Measurements from ENCODE around the gene CPT1B. TPM values are rescaled to one million over a fixed set of nuclear protein-coding genes. Genes with fewer than 3 reads are reported as not detected.

CPT1B gene
- total RNA-seq, 1 donor from 2014 or later: 10.3 TPM

DNA sequence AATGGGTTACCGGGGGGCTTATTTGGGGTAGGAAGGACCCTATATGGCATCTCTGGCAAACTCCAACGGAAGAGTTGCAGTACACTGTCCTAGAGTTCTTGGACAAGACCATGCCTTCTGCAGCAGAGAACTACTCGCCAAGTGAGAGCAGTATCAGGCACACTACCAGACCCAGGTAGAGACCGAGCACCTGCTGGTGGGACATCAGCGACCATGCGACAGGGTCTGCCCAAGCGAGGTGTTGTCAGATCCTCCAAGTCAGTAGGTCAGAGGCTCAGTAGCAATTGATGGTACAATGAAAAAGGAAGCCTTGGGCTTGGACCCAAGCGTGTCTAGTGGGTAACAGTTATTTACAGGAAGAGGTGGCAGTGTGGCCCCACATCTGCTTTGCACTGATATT lies 7.6 kb upstream of the CPT1B start:
- DNase-seq: no peak

DNA sequence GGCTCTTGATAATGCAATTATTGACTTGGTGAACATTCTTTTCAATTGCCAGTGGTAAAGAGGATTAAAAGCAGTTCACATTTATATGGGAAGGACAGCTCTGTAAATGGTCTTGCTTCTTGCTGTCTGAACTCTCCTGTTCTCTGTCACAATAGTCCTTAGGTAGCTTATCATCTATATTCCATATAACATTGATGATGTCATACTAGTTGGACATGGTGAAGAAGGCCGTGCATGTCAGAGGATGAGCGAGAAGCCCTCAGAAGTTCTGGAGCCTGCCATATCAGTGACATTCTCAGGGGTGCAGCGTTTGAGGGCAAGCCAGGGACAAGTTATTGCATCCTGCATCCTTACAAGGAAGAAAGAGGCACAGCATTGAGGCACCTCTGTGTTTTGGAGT lies 7.0 kb upstream of the CPT1B start:
- DNase-seq: no peak

DNA sequence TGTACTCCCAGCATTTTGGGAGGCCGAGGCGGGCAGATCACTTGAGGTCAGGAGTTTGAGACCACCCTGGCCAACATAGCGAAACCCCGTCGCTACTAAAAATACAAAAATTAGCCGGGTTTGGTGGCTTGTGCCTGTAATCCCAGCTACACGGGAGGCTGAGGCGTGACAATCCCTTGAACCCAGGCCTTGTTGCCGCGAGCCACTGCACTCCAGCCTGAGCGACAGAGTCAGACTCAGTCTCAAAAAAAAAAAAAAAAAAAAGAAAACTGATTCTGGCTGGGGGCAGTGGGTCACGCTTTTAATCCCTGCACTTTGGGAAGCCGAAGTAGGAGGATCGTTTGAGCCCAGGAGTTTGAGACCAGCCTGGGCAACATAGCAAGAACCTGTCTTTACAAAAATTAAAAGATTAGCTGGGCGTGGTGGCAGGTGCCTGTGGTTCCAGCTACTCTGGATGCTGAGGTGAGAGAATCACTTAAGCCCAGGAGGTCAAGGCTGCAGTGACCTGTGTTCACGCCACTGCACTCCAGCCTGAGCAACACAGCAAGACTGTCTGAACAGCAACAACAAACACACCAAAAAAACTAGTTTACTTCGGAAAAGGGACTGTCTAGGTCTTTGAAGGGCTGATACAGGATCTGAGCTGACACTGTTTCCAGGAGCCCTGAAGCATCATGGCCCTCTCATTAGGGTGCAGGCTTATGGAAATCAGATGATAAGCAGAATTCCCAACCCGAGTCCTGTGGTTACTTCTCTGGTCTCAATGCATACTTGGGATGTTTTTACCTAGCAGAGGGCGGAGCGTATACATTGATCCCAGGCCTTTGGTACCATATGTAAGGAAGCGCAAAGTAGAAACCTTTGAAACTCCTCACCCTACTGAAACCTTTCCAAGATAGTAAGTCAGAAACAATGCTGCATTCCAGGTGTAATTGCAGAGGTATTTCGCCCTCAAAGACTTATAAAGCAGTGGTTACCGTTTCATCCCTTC lies 6.2 kb upstream of the CPT1B start:
- DNase-seq: no peak

DNA sequence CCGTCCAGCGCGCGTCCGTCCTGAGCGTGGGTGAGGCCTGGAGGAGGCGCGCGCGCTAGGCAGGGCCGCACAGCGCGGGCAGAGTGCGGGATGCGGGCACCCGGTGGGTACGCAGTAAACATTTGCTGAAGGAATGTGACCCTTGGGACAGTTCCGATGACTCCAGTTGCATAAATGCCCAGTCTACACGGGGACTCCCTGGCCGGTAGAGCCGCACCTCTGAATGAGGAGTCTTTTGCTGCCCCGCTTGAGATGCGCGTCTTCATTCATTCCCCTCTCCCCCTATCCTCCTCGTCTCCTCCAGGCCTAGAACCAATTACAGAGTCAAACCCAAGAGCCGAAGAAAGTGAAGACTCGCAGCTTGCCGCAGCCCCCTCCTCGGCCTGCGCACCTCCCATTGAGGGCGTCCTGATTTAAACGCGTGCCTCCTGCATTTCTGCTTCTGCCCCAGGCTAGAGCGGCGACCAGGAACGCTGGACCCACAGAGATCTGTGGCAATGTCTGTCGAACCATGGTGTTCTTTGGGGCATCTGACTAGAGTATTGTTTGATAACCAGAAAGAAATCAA lies 5.2 kb upstream of the CPT1B start:
- peak; percentile 45 for DNase-seq

DNA sequence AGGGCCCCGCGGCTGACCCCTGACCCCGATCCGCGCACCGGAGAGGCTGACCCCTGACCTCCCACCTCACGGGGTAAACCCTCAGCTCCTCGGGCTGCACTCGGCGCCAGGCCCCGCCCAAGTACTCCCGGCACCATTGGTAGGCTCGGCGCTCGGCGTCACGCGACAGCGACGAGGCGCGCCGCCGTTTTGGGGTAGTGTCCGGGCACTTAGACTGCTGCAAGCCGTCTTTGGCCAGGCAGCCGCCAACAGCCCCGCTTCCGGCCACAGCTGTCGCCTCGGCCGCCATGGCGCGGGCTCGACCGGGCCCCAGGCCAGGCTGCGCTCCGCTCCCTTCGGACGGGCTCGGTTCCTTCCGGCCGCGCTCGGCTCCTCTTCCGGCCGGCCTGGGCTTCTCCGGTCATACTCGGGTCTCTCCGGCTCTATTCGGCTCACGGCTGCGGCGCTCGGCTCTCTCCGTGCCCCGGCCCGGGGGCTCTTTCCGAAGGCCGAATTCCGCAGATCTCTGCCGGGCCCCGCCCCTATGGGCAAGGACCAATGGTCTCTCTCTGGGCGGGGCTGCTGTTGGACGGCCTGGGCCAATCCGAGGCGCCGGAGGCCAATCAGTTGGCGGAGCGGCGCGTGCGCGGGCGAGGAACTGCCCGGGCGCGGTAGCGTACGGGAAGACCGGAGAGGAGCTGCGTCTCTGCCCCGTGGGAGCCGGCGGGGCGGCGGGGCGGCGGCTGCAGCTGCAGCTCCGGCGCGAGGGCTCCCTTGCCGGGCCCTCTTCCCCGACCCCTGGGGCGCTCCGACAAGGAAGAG lies 4.5 kb upstream of the CPT1B start, which contains the start of gene CHKB:
CHKB (minus strand) TSS at position 357 of the 801 bp plus-strand sequence; CDS start at position 289, 68 bp downstream.
- DNase-seq: peak; percentile 99

DNA sequence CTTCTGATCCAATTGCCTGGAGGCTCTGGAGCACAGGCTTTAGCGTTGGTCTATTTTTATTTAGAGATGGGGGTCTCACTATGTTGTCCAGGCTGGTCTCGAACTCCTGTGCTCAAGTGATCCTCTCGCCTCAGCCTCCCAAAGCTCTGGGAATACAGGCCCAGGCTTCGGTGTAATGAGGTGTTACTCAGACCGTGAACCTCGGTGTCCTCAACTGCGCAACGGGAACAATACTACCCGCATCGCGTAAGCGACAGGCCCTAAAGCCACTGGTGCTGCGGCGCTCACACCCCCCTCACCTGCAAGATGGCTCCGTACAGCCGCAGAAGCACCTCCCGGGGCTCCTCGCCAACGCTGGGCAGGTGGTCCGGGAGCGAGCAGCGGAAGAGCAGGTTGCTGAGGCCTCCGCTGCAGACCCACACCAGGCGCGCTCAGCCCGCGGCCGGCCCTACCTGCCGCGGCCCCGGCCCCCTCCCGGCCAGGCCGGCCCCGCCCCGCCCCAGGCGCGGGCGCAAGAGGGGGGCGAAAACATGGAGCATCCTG lies 3.8 kb upstream of the CPT1B start:
- DNase-seq: no peak

DNA sequence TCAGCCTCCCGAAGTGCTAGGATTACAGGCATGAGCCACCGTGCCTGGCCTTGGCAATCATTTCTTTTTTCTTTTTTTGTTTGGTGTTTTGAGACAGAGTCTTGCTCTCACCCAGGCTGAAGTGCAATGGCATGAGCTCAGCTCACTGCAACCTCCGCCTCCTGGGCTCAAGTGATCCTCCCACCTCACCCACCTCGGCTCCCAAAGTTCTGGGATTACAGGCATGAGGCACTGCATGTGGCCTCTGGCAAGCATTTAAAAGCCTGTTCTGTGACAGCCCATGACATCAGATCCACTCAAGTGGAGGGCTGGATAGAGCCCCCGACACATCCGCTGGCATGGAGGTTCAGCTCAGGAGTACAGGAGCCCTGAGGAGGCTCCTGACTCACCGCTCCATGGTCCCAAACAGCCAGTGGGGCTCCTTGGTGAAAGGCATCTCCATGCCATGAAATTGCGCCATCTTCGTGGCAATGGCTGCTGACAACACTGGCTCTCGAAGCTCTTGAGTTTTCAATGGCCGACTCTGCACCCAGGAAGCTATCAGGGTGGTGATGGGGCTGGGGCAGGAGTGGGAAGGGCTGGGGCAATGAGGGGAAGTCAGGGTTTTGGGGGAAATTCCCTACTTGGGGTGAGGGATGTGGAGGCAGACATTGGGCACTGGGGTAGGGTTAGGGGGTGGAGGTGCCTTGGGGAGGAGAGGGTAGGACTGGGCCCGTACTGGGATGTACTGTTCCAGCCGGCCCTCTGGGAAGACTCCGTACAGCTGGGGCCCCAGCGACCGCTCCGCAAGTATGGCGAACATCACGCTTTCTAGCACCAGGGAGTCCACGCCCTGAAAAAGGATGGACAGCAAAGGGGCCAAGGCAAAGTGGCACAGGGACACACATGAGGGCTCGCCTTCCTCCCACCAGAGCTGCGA lies 3.1 kb upstream of the CPT1B start:
- no peak for DNase-seq

DNA sequence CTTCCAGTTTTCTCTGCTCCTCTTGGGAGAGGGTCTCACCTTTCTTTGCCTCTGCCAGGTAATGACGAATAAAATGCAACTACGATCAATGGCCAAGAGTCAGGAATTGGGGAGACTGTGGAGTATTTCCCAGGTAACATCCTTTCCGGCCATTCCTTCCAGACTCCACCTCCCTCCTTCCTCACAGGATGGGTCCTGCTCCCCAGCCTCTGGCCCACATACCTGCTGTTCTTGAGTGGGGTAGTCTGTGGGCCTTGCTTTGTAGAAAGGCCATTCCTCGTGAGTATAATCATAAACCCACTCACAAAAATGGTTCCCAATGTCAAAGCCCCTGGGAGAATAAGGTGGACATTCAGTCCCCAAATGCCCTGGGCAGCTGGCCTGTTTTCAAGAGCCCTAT lies 1.5 kb upstream of the CPT1B start:
- no peak for DNase-seq

DNA sequence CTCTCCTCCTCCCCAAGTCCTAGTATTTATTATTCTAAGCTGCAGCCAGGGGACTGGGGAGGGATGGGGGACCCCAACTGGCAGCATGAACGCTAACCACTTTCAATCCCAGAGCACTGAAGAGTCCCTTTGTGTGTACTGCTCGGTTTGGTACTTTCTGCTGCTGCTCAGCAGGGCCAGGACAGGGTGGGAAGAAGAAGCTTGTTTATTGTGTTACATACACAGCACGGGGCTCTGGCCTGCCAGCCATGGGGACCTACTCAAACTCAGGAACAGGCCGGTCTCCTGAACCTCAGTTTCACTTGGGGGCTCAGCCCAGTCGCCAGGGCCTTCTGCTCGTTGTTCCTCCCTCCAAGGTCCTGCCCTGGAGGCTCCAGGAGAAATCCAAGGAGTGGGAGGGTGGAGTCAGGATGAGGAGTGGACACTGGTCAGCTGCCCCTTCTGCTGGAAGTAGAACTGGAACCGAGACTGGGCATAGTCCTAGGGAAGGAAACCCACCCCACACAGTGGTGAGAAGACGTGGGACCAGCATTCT lies 616 bp upstream of the CPT1B start:
- no peak for DNase-seq

DNA sequence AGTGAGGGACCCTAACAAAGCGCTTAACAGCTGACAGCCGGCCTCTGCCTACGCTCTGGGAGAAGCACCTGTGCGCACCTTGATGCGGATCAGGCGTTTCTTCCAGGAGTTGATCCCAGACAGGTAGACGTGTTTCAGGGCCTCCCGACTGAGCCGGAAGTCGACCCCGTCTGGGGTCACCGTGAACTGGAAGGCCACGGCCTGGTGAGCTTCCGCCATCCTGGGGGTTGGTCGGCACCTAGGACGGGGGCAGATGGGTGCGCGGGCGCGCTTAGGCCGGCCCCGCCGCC lies 585 bp downstream of the CPT1B start:
- DNase-seq: no peak

DNA sequence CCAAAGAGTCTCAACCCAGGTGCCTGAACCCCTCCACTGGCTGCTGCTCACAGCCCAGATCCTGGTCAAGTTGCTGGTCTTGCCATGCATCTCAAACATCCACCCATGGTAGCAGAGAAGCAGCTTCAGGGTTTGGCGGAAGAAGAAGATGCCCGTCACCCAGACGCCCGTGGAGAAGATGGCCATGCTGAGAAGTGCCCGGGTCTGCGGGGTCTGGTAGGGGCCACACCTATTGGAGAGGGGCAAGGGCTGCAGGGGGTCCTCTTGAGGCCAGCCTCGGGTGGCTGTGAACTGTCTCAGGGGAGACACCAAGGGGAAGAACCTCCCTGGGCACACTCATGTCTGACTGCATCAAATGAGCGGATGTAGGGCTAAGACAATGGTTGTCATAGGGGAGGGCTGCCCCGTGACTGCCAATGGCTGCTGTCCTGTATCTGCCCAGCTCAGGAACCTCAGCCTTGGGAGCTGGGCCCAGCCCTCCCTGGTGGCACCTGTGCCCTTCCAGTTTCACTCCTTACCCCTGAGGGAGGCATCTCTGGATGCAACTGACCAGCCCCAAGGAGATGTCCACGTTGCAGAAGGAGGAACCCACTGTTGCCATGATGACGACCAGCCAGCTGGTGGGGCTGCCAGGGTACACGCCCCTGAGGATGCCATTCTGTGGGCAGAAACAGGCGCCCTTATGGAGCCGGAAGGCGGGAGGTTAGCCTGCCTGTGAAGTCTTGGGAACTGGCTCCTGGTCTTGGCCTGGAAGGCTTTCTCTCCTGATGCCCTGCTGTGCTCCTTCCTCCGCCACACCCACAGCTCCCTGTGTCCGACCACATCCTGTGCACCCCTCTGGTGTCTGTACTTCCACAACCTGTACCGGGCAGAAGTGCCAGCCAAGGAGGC lies 1.2 kb downstream of the CPT1B start:
- no peak for DNase-seq

DNA sequence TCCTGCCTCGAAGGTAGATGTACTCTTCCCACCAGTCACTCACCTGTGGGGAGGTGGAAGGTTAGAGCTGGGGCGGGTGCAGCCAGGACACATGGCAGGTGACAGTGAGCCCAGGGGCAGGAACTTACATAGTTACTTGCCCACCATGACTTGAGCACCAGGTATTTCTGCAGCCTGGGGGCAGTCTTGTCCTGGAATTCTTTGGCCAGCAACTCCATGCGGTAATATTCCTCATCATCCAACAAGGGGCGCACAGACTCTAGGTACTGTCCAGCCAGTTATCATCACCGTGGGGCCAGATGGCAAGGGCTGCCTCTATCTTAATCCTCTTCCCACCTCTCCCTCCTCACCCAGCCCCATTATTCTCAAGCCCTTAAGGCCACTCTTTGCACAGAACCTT lies 2.2 kb downstream of the CPT1B start:
- no peak for DNase-seq

DNA sequence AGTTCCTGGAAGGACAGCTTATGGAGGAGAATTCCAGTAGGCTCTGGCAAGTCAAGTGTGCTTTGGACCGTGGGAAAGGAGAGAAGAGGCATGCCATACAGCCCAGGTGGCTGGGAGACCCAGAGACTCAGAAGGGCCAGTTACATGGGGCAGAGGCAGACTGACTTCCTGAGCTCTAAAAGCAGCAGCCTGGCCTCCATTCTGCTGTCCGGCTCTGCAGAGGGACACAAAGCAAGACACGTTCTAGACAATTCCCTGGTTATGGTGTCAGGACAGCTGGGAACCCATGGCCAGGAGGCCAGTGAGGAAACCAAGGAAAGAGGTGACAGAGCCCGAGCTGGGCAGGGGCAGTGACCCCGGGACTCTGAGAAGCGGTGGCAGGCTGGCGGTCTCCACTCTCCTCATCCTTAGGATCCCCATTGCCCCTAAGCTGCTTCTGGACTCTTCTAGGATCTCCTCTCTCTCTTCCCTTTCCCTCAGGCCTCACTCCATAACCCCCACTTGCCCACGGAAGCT lies 2.7 kb downstream of the CPT1B start:
- no peak for DNase-seq

DNA sequence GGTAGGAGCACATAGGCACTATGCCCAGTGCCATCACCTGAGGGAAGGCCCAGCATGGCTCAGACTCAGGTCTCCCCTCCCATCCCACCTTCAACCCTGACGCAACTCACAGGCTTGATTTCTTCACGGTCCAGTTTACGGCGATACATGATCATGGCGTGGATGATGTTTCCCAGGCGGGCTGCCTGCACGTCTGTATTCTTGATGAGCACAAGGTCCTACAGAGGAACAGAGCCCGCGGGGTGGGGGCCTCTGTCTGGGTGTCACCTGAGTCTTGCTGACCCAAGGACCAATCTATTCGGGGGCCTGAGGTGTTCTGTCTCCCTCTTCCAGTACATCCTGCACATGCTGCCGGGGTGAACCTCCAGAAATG lies 3.9 kb downstream of the CPT1B start:
- no peak for DNase-seq

DNA sequence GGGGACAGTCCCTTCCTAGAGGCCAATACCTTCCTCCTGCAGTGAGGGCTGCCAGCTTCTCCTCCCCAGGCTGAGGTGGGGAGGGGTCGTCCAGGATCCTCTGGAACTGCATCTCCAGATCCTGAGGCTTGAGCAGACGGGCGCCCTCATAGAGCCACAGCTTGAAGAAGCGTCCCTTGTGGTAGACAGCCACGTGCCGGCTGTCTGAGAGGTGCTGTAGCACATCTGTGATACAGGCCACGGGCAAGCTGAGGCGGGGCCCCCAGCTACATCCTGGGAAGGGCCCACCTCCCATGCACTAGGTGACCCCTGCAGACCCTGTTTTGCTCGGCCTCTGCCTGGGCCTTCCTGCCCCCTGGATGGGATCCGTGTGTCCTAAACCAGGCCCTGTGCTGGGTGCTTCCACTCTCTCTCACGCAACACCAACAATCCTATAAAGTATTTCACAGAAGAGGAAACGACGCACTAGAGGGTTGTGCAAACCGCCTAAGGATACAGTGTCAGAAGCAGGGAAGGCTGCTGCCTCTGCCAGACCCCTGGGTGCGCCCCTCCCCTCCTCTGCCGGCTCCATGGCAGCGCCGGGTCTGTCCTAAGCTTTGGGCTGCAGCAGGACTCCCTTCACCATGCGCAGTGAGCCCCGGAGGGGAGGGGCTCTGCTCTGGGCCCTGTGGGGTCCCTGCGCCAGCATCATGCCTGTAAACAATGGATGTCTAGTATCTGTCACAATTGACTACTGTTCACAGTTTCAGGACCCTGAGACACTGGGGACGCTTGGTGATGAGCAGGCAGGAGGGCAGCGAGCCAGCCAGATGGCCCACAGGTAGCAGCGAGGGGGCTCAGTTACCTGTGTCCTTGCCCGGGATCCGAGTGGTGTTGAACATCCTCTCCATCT lies 4.5 kb downstream of the CPT1B start:
- no peak for DNase-seq

DNA sequence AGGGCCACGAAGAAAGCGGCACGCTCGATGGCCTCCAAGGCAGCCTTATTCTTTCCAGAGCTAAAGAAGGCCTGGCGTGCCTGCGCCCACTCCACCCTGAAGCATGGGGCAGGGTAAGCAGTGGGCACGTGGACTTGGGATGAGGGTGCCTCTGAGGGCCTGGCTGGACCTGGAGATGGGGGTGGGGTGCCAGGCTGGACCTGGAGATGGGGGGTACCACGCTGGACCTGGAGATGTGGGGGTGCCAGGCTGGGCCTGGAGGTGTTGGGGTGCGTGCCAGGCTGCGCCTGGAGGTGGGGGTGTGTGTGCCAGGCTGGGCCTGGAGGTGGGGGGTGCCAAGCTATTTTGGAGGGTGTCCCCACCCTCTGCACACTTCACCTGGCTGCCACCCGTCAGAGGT lies 5.3 kb downstream of the CPT1B start:
- no peak for DNase-seq

DNA sequence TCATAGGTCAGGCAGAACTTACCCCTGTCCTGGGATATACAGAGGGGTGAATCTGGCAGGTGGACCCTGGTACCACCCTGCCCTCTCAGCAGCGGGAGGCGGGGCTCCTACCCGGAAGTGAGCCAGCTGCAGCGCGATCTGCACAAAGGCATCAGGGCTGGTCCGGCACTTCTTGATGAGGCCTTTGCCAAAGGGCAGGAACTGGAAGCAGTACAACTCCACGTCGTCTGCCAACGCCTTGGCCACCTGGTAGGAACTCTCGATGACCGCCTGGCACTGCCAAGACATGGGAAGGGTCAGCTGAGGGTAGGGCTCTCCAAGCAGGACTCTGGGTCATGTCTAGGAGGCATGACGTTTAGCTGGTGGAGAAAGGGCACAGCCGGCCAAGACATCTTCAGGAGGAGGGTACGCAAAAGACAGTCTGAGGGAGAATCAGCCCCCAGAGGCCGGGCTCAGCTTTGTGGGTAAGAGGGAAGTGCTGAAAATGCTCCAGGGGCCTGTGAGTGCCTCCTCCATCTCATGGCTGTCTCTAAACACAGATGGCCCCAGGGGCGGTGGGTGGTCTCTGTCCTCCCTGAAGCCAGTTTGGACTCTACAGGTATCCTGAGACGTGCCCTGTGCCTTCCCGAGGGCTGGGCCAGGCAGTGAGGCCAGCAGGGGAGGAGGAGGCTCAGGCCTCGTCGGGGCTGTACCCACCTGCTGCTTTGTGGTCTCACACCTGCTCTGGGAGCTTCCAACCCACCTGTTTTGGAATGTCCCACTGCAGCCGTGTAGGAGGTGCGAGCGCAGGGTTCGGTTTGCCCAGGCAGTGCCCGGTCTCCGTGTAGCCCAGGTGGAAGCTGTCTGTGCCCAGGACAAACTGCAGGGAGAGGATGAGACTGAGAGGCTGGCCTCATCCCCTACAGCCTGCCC lies 6.7 kb downstream of the CPT1B start:
- no peak for DNase-seq

DNA sequence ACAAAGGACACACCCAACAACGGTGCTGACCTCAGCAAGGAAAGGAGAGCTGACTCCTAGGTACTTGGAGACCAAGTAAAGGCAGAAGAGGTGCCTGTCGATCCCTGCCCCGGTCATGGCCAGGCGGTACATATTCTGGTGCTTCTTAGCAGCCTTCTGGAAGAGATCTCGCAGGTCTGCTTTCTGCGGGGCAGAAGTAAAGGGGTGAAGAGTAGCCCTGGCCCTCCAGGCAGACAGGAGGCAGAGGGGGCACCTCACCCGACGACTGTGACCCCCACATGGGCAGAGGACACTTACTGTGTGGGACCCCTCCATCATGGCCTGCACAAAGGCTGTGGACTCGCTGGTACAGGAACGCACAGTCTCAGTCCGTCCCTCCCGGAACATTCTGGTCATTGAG lies 7.4 kb downstream of the CPT1B start:
- DNase-seq: no peak

Measured in skin of body (tissue), 2 donors.